Endothelial cell (in vitro differentiated cells): ENCODE results near the gene DNHD1. TPM values are rescaled to one million over a fixed set of nuclear protein-coding genes. Genes with fewer than 3 reads are reported as not detected.

Source experiments
- DNase-seq: peaks from one replicate; pipeline ENCODE4 v3.0.0; 2021; ENCODE audit warnings: low spot score
- H3K27ac Mint-ChIP-seq: one replicate; pipeline ENCODE4 v1.8.0; 2021; ENCODE audit warnings: mixed read lengths, inconsistent platforms; ENCODE audit not compliant: unreplicated experiment
- H3K27me3 Mint-ChIP-seq: one replicate; pipeline ENCODE4 v1.8.0; 2021; ENCODE audit warnings: mild to moderate bottlenecking, moderate library complexity, mixed read lengths, inconsistent platforms; ENCODE audit not compliant: unreplicated experiment
- H3K36me3 Mint-ChIP-seq: one replicate; pipeline ENCODE4 v1.8.0; 2021; ENCODE audit warnings: mild to moderate bottlenecking, low read depth, mixed read lengths, inconsistent platforms; ENCODE audit not compliant: unreplicated experiment
- H3K4me1 Mint-ChIP-seq: one replicate; pipeline ENCODE4 v1.8.0; 2021; ENCODE audit warnings: mild to moderate bottlenecking, mixed read lengths, inconsistent platforms; ENCODE audit not compliant: unreplicated experiment
- H3K4me3 Mint-ChIP-seq: one replicate; pipeline ENCODE4 v1.8.0; 2021; ENCODE audit warnings: mild to moderate bottlenecking, mixed read lengths, inconsistent platforms; ENCODE audit not compliant: unreplicated experiment
- H3K9me3 Mint-ChIP-seq: one replicate; pipeline ENCODE4 v1.8.0; 2021; ENCODE audit warnings: mixed read lengths, inconsistent platforms; ENCODE audit not compliant: unreplicated experiment
- total RNA-seq: library from RNA; stranded (reverse); fragmentation: NEBNext Ultra II Directional; extraction: Animal tissue kit (Norgen Biotek cat#: 25700); gene quantifications from one replicate; pipeline ENCODE4 v1.2.1, GENCODE V29; 2021; ENCODE audit not compliant: unreplicated experiment
- TF ChIP-seq, protein P1 (sequence below): fragments of 200-600 bp; sonication (generic); IDR thresholded peaks from one replicate; pipeline ENCODE4 v1.5.0; 2021; ENCODE audit warnings: antibody characterized with exemption; ENCODE audit not compliant: unreplicated experiment

Gene DNHD1
- total RNA-seq, 1 donor from 2014 or later: 8.5 TPM

DNA sequence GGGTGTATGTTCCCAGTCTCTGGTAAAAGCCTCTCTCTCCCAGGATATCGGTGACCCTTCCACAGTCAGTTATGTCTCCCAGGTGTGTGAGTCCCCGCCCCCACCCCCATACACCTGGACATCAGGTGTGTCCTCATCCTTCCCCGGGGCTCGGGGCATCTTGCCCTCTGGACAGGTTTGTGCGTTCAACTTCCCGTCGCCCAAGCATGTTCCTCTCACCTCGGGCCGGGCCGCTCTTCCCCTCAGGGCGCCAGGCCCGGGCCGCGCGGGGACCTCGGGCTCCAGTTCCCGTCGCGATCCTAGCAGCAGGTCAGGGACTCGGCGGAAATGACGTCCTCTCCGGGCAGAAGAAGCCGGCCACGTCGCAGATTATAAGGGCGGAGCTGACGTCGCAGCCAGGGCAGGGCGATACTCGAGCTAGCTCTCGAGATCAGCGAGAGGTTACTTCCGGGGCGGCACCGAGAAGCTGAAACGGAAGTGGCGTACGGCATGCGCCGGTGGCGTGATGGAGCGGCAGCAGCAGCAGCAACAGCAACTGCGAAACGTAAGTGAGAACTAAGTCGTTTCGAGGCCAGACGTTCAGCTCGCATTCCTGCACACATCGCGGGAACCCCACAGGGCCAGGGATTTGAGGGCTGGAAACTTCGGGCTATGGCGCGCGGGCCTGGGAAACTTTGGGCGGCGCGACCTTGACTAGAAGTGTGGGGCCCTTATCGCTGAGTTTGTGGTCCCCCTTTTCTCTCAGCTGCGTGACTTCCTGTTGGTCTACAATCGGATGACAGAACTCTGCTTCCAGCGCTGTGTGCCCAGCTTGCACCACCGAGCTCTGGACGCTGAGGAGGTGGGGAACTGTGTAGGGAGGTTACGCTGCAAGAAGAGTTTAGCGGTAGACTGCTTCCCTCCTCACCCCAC, 15.8 kb upstream of the DNHD1 start, which contains the start of the genes ARFIP2 and TIMM10B:
Gene ARFIP2 (minus strand): TSS at position 320 of the 912 bp plus-strand sequence. CDS start 910 bp downstream, outside the sequence.
Gene TIMM10B (plus strand): TSS at position 490 of the 912 bp plus-strand sequence. CDS start 16 bp downstream, at position 506.
- DNase-seq: peak; percentile 92
- peaks cover 25% of the 10 kb centered on the region for H3K4me1 Mint-ChIP-seq
- H3K27me3 Mint-ChIP-seq: peaks cover 6% of the 10 kb centered on the region
- peak within 1 kb of the TSS; percentile 96 for H3K4me3 Mint-ChIP-seq
- peak within 1 kb of the TSS; percentile 98 for H3K27ac Mint-ChIP-seq
- TF ChIP-seq, protein P1, sequence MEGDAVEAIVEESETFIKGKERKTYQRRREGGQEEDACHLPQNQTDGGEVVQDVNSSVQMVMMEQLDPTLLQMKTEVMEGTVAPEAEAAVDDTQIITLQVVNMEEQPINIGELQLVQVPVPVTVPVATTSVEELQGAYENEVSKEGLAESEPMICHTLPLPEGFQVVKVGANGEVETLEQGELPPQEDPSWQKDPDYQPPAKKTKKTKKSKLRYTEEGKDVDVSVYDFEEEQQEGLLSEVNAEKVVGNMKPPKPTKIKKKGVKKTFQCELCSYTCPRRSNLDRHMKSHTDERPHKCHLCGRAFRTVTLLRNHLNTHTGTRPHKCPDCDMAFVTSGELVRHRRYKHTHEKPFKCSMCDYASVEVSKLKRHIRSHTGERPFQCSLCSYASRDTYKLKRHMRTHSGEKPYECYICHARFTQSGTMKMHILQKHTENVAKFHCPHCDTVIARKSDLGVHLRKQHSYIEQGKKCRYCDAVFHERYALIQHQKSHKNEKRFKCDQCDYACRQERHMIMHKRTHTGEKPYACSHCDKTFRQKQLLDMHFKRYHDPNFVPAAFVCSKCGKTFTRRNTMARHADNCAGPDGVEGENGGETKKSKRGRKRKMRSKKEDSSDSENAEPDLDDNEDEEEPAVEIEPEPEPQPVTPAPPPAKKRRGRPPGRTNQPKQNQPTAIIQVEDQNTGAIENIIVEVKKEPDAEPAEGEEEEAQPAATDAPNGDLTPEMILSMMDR: no peak
- H3K9me3 Mint-ChIP-seq: no peaks in the 10 kb centered on the region
- H3K36me3 Mint-ChIP-seq: peaks cover 13% of the 10 kb centered on the region

DNA sequence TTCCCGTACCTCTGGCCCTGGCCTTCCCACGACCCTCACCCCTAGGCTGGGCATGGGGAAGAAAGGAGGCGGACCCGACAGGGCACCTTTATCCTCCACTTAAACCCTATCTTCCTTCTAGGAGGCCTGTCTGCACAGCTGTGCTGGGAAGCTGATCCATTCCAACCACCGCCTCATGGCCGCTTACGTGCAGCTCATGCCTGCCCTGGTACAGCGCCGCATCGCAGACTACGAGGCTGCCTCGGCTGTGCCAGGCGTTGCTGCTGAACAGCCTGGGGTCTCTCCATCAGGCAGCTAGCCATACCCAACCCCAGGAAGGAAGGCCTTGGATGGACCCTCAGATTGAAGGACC, 15.2 kb upstream of the DNHD1 start:
- Mint-ChIP-seq H3K27ac (peak overlapping the region; percentile 98), H3K27me3 (peaks cover 6% of the 10 kb centered on the region), H3K9me3 (no peaks in the 10 kb centered on the region), H3K4me3 (peak overlapping the region; percentile 96), H3K36me3 (peaks cover 13% of the 10 kb centered on the region), H3K4me1 (peaks cover 25% of the 10 kb centered on the region)
- TF ChIP-seq, protein P1: no peak
- peak; percentile 20 for DNase-seq

DNA sequence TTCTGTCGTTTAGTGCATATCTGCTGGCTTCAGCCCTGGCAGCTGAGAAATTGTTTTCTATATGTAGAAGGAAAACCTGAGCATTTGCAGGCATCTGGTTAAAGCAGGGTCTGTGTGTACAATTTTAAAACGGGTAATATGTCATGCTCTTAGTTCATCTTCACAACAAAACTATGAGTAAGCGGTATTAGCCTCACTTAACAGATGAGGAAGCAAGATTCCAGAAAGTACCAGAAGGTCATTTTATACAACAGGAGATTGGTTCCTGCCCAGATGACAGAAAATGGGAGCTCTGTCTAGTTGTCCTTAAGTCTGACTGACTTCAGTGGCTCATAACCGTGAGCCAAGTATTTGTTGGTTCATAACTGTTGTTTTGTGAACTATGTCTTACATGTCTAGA, 14.6 kb upstream of the DNHD1 start:
- Mint-ChIP-seq H3K36me3 (peaks cover 13% of the 10 kb centered on the region), H3K27ac (peak overlapping the region; percentile 86), H3K4me1 (peaks cover 25% of the 10 kb centered on the region), H3K9me3 (no peaks in the 10 kb centered on the region), H3K27me3 (peaks cover 6% of the 10 kb centered on the region), H3K4me3 (peak overlapping the region; percentile 96)
- DNase-seq: no peak
- TF ChIP-seq, protein P1: no peak

DNA sequence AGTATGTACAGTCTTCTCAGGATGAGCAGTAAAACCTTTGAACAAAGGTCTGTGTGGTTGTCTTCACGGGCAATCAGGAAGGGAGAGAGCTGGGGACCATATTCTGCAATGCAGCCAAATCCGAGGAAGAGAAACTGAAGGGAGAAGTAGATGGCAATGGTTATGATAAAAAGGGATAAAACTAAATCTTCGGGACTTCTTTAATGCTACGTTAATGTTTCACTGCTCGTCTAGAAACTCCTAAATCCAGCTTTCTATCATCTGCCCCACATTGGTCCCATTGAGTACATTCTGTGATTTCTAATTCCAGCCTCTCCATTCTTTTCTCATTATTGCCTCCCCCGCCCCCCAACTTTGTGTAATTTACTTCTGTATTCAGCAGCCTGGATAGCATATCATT, 14.1 kb upstream of the DNHD1 start:
- Mint-ChIP-seq H3K27ac (peak overlapping the region; percentile 86), H3K36me3 (peaks cover 13% of the 10 kb centered on the region), H3K27me3 (peaks cover 6% of the 10 kb centered on the region), H3K4me1 (peaks cover 25% of the 10 kb centered on the region), H3K9me3 (no peaks in the 10 kb centered on the region), H3K4me3 (peak overlapping the region; percentile 96)
- no peak for DNase-seq
- TF ChIP-seq, protein P1: no peak

DNA sequence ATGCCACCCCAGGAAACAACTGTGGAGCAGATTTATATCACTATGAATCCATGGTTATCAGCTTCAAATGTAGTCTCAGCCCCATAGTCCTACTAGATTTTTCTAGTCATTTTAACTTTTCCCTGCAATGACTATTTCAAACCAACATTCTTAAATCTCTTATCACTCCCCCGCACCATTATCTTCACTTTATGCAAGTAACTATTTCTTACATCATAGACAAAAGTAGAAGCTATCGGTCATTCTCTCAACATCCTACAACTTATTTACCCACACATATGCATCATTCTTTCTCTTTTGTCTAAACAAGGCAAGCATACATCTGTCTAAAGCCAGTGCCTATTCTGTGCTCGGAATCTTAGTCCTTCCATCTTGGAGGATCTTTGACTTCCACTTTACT, 11.4 kb upstream of the DNHD1 start:
- H3K27me3 Mint-ChIP-seq: peaks cover 2% of the 10 kb centered on the region
- H3K9me3 Mint-ChIP-seq: no peaks in the 10 kb centered on the region
- peaks cover 13% of the 10 kb centered on the region for H3K36me3 Mint-ChIP-seq
- TF ChIP-seq, protein P1: no peak
- H3K27ac Mint-ChIP-seq: no peak overlapping the region
- no peak for DNase-seq
- no peak overlapping the region for H3K4me3 Mint-ChIP-seq
- peaks cover 17% of the 10 kb centered on the region for H3K4me1 Mint-ChIP-seq
